GF-D8 (cell line): ENCODE measurements around the gene MIOX.

ENCODE experiments used
- DNase-seq: peaks from one replicate; lab custom pipeline; 2025; lab: John Stamatoyannopoulos, UW

Gene MIOX

GRCh38 chr22:50490531-50491308 is 4.1 kb downstream of the MIOX start:
- peak; percentile 86 for DNase-seq

GRCh38 chr22:50497093-50497492 is 10.4 kb downstream of the MIOX start:
- DNase-seq: no peak

- peak; percentile 8 for DNase-seq
Measured at GRCh38 chr22:50498322-50498890, 11.7 kb downstream of the MIOX start.

- DNase-seq: no peak
Measured at GRCh38 chr22:50500452-50500851, 13.8 kb downstream of the MIOX start.

GRCh38 chr22:50502096-50502495 is 15.4 kb downstream of the MIOX start:
- no peak for DNase-seq

GRCh38 chr22:50502628-50503474 is 16.2 kb downstream of the MIOX start:
- no peak for DNase-seq

- DNase-seq: no peak
Measured at GRCh38 chr22:50503475-50504145, 17.0 kb downstream of the MIOX start.

- no peak for DNase-seq
Measured at GRCh38 chr22:50504369-50505211, 17.9 kb downstream of the MIOX start.

GRCh38 chr22:50505276-50505775 is 18.7 kb downstream of the MIOX start:
- DNase-seq: no peak

- DNase-seq: no peak
Measured at GRCh38 chr22:50505776-50506610, 19.3 kb downstream of the MIOX start.

GRCh38 chr22:50506611-50507420 is 20.2 kb downstream of the MIOX start:
- DNase-seq: no peak

GRCh38 chr22:50507421-50507990 is 20.8 kb downstream of the MIOX start, which contains the start of gene LMF2:
LMF2 (minus strand) TSS chr22:50507702; CDS start chr22:50507675, 27 bp downstream.
- no peak for DNase-seq

- peak; percentile 91 for DNase-seq
Measured at GRCh38 chr22:50507991-50508884, 21.6 kb downstream of the MIOX start, which contains the start of gene NCAPH2. NCAPH2 (plus strand) TSS chr22:50508224; CDS start chr22:50508338, 114 bp downstream.

- no peak for DNase-seq
Measured at GRCh38 chr22:50508897-50509296, 22.2 kb downstream of the MIOX start.

GRCh38 chr22:50513175-50513574 is 26.5 kb downstream of the MIOX start:
- no peak for DNase-seq

GRCh38 chr22:50516068-50516467 is 29.4 kb downstream of the MIOX start:
- no peak for DNase-seq

- DNase-seq: no peak
Measured at GRCh38 chr22:50516891-50517290, 30.2 kb downstream of the MIOX start.
